Measurements from ENCODE around the gene NFIB. TPM values are rescaled to one million over a fixed set of nuclear protein-coding genes. Genes with fewer than 3 reads are reported as not detected.

Gene NFIB
- total RNA-seq, 1 donor from 2014 or later: 82.7 TPM

GRCh38 chr9:14345354-14346230, 31.7 kb upstream of the NFIB start:
- no peak for DNase-seq (ENCODE audit: low read depth, low spot score)

GRCh38 chr9:14344941-14345353, 31.0 kb upstream of the NFIB start:
- DNase-seq (ENCODE audit: low read depth, low spot score): no peak

- DNase-seq (ENCODE audit: low read depth, low spot score): no peak
Measured at GRCh38 chr9:14344053-14344524, 30.1 kb upstream of the NFIB start.

- DNase-seq (ENCODE audit: low read depth, low spot score): no peak
Measured at GRCh38 chr9:14343261-14344031, 29.5 kb upstream of the NFIB start.

DNA sequence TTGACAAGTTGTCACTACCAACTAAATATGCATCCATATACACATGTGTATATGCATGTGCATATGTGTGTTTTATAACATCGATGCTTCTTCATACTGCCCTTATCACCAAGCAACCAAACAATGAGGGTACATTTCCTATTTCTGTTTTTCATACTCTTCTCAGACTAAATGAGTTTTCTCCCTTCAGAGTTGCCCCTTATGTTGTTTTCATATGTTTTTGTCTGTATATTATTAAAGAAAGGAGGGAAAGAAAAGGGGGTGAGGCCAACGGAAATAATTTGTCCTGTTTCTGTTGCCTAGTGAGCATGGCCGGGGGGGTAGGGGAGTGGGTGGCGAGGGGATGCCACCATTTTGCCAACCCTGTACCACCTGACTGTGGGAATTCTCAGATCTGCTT, 28.8 kb upstream of the NFIB start:
- DNase-seq (ENCODE audit: low read depth, low spot score): no peak

GRCh38 chr9:14341437-14342122, 27.6 kb upstream of the NFIB start:
- DNase-seq (ENCODE audit: low read depth, low spot score): peak; percentile 55

DNA sequence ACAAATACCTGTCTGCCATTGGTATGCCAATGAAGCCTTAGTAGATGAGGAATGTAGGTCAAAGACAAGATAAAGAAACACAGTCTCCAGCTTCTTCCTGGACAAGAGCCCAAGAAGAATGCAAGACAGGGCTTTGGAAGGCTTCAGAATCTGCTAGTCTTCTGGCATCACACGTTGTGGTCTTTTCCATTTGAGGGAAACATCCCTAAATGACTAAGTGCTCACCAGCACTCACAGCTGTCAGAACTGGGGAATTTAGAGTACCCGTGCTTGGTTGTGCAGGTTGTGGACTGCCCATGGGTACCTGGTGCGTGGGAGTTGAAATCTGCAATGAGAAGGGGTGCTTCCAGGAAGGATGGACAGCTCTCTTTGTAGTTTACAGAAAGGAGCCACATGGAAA, 27.1 kb upstream of the NFIB start:
- no peak for DNase-seq (ENCODE audit: low read depth, low spot score)

DNA sequence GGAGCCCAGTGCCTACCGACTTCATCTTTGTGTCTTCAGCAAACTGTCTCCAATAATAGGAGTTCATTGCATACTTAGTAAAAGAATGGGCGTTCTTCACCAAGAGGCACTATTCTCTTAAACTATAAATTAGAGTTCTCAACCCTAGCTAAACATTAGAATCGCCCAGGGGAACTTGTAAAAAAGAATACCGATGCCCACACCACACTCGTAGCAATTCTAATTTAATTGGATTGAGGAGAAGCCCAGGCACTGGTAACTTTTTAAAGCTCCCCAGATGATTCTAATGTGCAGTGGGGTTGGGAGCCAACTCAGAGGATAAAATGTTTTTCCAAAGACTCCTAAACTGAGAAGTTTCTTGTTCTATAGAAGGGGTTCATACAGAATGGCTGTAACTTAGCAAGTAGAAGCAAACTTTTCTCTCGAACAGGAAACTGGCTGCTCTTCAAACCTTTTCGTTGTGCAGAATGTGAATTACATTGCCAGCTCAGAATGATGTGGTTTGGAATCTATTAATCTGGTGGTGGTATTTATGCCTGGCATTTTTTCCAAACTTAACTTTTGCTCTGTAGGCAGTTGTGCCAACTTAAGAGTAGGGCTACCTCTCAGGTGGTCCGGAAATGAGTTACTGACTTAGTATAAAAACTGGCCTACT, 26.4 kb upstream of the NFIB start:
- no peak for DNase-seq (ENCODE audit: low read depth, low spot score)

DNA sequence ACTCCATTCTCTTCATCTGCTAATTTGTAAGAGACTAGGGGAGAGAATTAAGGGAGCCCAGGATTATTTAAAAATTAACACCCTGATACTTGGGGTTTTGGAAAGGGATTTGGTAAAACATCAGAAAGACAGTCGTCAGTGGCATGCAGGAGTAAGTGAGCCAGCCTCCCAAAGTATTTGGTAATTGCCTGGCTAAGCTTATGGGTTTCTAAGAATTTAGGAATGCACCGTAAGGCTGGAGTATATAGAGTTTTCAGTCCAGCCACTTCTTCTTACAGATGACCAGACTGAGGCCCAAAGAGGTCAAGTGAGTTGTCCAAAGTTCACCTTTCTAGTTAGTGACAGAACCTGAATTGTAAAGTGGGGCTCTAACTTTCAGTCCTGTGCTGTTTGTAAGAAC, 25.8 kb upstream of the NFIB start:
- DNase-seq (ENCODE audit: low read depth, low spot score): no peak

DNA sequence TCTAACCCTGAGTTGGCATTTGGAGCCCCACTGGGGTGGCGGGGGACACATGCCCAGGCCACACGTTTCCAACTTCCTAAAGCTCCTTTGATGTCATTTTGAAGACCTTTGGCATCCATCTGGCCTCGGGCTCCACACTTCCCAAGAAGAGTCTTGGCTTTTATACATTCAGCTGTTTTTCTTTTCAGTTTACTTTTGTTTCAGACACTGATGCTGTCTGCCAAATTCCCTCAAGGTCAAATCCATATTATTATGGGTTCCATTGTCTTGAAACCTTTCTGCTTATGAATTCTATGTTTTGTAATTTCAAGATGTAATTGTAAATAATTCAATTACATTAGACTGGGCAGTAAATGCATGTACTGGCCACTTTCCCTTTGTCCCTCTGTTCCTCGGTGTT, 23.7 kb upstream of the NFIB start:
- no peak for DNase-seq (ENCODE audit: low read depth, low spot score)

- DNase-seq (ENCODE audit: low read depth, low spot score): no peak
Measured at GRCh38 chr9:14336244-14336643, 22.3 kb upstream of the NFIB start.

- DNase-seq (ENCODE audit: low read depth, low spot score): no peak
Measured at GRCh38 chr9:14331120-14331519, 17.2 kb upstream of the NFIB start.

DNA sequence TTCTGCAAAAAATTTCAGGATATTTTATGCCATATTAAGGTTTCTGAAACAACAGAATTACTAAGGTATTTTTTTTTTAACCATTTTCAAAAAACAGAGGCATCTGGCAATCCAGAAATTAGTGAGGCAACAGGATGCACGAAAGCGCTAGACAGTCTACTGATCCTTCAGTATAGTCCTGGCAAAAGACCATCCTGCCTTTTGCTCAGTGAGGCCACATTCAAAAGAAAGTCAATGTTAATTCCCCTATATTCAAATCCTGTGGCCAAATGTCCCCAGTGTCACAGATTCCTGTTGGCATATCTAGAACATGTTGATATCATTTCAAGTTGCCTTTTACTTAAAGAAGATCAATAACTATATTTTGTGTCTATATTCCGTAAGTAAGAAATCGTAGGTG, 13.1 kb upstream of the NFIB start:
- DNase-seq (ENCODE audit: low read depth, low spot score): no peak

DNA sequence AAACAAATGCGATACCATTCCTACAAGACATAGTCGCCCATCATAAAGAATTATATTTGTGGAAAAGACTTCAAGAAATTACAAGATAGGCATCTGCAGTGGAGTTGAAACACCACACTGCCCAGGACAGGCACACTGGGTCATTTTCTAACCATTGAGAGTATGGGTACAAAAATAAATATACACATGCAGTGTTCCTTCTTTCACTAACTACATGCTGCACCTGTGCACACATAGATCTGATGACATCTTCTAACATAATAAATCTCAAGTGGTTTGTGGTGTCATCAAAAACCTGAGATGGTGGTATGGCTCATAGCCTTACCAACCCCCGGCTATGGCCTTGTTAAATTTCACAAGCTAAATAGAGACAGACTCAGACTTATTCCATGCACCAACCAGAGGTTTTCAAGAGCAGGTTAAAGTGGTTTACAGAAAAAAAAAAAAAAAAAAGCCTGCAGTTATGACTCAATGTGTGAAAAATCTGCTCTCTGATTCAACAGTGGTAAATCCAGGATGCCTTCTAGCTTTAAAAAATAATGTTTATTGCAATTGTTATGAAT, 12.4 kb upstream of the NFIB start:
- DNase-seq (ENCODE audit: low read depth, low spot score): no peak

DNA sequence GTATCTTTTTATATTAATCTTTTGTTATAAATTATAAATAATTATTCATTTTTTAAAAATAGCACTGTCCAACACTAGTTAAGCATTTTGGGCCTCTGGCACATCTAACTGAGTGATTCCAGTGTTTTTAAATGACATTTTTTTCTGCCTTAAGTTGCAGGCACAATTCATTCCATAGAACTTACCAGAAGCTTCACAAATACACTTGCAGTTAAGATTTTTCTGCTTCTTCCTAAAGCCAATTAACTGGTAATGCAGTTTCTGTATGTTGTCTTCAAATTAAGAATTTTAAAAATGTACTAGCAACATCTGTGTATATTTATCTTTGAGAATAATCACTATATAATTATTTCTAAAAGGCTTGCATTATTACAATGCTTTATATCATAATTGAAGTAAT, 11.2 kb upstream of the NFIB start:
- no peak for DNase-seq (ENCODE audit: low read depth, low spot score)

- no peak for DNase-seq (ENCODE audit: low read depth, low spot score)
Measured at GRCh38 chr9:14323985-14324650, 10.2 kb upstream of the NFIB start.

DNA sequence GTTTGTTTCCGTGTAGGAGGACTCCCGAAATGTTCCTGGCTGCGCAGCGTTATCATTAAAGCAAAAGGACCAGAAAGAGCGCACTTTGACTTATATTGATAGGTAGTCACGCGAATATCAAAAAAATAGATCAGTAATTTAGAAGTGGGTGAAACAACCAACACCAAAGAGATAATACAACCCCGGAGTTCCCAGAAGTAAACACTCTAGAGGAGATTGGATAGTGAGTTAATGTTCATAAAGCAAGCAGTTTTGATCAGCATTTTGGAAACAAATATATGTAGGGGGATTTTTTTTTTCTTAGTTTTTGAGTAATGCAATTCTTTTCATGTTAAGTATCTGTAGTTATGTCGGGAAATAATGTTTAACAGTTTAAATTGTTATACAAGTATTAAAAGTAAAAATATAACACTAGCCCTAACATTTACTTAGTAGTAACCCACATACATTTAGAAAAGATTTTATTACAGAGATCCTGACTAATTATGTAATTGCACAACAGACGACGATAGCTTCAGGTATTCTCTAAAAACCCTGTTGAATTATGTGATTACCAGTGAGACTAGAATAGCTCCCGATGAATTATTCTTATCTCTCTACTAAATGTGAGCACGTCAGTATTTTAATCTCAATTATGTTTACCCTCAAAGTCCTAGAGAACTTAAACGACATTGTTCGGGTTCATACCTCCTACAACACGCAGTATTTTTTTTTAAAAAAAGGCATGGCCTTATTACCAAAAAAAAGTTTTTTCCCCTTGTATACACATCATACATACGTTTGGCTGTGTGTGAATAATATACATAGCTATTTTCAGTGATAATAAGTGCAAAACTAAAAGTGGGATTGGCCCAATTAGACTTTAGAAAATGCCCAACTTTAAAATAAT, 9.4 kb upstream of the NFIB start:
- DNase-seq (ENCODE audit: low read depth, low spot score): no peak

DNA sequence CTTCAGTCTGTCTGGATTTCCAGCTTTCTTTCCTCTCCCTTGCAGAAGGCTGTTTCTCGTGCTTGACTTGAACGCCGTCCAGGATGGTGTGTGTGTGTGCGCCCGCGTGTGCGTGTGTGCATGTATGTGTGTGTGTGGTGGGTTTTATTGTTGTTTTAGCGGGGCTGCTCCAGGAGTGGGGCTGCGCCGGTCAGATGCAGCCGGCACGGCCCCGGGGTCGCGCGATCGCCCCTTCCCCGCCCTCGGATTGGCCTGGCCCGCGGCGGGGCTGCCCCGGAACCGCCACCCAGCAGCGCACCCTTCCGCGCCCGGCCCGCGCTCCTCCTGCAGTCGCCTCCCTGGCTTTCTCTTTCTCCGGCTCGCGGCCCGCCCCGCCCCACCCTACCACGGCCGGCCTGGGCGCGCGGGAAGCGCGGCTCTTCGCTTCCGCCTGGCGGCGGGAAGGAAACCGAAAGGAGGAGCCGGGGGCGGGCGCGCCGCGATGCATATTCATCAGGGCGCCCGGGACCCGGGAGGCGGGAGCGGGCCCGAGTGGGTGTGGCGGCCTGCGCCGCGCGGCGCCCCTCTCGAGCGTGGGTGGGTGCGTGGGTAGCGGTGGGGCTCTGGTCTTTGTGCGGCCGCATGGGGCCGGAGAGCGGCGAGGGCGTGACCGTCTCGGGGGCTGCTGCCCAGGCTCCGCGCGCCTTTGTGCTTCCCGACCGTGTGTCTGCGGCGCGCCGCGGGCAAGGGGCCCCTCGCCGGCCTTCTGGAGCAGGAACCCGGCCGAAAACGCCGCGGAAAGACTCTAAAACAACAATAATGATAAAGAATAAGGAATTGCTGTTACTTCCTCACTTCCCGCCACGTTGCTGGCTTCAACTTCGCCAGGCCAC, 8.5 kb upstream of the NFIB start:
- peak; percentile 75 for DNase-seq (ENCODE audit: low read depth, low spot score)

Measured in pulmonary artery endothelial cell (primary cell).